GM12874 (cell line): ENCODE results near the gene SV2B.

ENCODE experiments used
- TF ChIP-seq, protein P1 (sequence below): IDR thresholded peaks from 2 replicates; pipeline ENCODE4 v1.5.1; 2011; ENCODE audit warnings: low read depth, mild to moderate bottlenecking, control low read depth, low read length, moderate library complexity; ENCODE audit not compliant: insufficient read depth

The SV2B gene

DNA sequence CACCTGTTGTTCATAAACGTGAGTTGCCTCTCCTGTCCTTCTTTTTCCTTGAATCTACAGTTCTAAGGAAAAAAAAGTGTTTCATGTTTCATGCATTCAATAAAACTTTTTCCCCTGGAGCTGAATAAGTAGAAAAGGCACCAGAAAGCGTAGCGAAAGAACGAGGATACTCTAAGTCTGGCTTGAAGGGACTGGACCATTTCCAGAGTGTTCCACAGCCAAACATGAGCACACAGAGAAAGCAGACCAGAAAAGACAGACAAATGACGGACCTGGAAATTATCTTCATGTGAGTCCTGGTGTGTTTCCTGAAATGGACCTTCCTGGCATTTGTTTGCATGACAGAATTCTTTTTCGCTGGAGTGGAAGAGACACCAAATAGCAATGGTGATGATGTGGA lies 204.7 kb downstream of the SV2B start:
- TF ChIP-seq, protein P1, sequence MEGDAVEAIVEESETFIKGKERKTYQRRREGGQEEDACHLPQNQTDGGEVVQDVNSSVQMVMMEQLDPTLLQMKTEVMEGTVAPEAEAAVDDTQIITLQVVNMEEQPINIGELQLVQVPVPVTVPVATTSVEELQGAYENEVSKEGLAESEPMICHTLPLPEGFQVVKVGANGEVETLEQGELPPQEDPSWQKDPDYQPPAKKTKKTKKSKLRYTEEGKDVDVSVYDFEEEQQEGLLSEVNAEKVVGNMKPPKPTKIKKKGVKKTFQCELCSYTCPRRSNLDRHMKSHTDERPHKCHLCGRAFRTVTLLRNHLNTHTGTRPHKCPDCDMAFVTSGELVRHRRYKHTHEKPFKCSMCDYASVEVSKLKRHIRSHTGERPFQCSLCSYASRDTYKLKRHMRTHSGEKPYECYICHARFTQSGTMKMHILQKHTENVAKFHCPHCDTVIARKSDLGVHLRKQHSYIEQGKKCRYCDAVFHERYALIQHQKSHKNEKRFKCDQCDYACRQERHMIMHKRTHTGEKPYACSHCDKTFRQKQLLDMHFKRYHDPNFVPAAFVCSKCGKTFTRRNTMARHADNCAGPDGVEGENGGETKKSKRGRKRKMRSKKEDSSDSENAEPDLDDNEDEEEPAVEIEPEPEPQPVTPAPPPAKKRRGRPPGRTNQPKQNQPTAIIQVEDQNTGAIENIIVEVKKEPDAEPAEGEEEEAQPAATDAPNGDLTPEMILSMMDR, result no peak

DNA sequence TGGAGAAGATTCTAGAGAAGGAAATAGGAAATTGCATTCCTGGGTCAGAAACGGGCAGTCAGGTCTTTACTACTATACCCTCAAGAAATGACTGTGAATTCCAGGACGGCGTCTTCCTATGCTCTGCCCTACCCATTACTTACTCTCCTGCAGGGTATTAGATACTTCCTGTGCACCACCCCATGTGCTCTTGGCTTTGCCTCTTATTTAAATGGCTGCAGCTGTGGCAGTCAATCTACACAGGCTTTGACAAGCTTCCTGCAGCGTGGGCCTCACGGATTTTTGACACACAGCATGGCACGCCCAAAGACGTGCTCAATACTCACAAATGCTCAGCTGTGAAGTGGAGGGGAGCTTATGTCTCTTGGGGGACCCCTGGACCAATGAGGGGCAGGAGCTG lies 206.1 kb downstream of the SV2B start:
- TF ChIP-seq, protein P1, result no peak

DNA sequence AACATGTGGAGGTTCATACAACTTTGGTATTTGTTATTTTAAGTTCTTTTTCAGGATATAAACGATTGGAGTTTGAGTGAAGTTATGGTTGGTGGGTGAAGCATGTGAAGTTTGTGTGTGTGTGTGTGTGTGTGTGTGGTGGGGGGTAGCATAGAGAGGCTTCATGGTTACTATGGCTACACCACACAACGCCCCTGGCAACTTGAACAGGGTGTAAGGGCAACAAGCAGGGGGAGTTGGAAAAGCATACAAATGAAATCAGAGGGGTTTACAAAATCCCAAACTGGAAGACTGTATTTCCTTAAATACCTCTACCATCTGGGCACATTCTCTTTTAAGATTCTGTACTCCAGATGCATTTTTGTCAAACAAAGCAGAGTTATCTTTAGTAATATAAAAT lies 207.5 kb downstream of the SV2B start:
- TF ChIP-seq, protein P1, result no peak

DNA sequence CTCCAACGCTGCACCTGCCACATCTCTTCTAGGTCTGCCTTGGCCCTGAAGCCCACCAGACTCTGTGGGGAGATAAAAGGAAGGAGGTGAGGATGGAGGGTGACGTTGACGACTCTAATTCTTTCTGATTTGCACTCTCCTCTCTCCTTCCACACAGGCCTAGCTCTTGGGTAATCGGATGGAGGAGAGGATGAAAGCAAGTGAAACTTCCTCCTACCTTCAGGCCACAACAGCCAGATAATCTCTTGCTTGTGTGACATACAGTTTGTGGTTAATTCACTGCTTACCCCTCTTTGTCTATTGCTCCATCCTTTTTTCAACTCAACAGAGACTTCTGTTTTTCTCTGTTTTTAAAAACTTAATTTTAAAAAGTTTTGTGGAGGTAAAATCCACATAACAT lies 208.1 kb downstream of the SV2B start:
- TF ChIP-seq, protein P1, result no peak

DNA sequence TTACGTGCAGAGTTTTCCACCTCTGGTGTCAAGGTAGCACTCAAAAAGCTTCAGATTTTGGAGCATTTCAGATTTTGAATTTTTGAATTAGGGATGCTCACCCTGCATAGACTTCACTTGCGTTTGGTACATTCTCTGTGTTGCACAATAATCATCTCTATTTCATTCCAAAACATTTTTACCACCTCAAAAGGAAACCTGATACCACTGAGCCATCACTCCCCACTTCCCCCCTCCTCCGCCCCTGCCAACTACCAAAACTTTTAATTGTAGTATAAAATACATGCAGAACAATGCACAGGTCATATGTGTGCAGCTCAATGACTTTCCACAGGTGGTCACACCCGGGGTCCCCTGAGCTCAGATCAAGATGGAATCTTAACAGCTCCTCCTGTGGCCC lies 208.8 kb downstream of the SV2B start:
- TF ChIP-seq, protein P1, result no peak

DNA sequence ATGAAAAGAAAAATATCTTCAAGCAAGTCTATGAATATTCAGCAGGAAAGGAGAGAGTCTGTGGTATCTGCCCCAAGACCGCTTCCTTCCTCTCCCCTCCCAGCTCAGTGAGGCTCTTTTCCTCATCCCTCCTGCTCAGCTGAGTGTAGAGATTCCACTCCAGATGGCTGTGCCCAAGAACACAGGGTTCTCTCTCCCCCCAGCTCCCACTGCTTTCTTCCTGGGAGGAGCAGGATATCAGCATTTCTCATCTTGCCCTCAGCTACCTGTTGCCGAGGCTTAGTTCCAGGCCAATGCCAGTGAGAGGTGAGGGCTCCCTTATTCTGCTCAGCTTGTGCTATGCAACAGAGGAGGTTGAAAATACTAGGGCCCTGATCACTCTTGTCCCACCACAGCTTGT lies 211.9 kb downstream of the SV2B start:
- TF ChIP-seq, protein P1, result no peak

DNA sequence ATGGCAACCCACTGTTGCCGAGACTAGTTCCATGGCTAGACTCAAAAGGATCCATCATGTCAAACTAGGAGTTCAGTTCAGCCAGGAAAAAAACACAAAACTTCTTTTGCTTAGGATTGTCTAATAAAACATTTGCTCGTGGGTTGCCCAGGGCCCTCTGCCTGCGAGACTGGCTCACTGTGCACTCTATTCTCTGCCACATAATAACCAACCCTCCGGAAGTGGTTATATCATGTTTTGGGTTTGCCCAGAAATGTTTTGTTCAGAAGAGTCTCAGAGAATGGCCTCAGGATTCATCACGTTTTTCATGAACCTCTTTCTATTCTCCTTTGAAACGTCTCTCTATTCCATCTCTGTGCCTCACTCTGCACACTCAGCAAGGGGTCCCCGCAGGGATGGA lies 216.1 kb downstream of the SV2B start:
- TF ChIP-seq, protein P1, result no peak

DNA sequence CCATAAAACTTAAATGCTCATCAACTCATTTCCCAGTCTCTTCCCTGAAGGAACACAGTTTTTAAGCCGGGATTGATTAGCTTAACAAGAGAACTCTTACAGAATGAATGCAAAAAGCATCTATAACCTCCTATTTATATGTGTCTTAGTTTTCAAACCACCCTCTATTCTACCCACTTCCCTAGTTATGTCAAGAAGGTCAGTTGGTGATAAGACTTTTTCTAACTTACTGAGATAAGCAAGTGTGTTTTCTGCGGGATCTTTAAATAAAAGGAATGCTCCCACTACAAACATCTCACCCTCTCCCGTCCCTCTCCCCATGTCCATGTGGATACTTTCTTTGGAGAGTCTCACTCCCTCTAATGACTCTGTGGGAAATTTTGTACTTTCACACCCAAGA lies 218.5 kb downstream of the SV2B start:
- TF ChIP-seq, protein P1, result no peak
